ENCODE measurements around the gene C19orf33.

The C19orf33 gene

DNA sequence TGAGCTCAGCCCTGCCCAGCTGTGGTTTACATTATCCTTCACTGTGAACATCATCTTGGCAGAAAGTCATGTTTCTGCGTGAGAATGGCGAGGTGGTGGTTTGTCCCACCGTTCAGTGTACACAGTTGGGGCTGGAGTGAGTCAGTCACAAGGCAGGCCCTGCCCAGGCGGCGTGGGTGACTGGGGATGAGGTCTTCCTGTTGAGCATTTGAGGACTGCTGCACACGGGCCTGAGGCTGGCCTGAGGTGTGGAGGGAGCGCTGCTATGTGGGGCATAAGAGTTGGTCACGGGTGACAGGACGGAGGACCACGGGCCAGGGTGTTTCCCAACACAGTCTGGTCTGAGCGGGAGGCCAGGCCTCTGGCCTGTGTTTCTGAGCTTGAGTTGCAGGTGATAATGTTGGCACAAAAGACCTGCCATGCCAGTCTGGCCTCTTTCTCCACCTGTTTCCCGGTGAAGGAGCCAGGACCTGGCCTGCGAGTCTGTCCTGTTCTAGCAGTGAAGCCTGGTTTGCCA, 13.4 kb upstream of the C19orf33 start:
- TF ChIP-seq, protein P1, sequence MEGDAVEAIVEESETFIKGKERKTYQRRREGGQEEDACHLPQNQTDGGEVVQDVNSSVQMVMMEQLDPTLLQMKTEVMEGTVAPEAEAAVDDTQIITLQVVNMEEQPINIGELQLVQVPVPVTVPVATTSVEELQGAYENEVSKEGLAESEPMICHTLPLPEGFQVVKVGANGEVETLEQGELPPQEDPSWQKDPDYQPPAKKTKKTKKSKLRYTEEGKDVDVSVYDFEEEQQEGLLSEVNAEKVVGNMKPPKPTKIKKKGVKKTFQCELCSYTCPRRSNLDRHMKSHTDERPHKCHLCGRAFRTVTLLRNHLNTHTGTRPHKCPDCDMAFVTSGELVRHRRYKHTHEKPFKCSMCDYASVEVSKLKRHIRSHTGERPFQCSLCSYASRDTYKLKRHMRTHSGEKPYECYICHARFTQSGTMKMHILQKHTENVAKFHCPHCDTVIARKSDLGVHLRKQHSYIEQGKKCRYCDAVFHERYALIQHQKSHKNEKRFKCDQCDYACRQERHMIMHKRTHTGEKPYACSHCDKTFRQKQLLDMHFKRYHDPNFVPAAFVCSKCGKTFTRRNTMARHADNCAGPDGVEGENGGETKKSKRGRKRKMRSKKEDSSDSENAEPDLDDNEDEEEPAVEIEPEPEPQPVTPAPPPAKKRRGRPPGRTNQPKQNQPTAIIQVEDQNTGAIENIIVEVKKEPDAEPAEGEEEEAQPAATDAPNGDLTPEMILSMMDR (IDR thresholded peaks at IDR 0.05; ENCODE audit: extremely low read depth, missing control alignments), result no peak
- DNase-seq (ENCODE audit: low spot score), result no peak

DNA sequence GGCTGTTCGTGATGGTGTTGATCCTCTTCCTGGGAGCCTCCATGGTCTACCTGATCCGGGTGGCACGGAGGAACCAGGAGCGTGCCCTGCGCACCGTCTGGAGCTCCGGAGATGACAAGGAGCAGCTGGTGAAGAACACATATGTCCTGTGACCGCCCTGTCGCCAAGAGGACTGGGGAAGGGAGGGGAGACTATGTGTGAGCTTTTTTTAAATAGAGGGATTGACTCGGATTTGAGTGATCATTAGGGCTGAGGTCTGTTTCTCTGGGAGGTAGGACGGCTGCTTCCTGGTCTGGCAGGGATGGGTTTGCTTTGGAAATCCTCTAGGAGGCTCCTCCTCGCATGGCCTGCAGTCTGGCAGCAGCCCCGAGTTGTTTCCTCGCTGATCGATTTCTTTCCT, 12.2 kb upstream of the C19orf33 start:
- TF ChIP-seq, protein P1 (IDR thresholded peaks at IDR 0.05; ENCODE audit: extremely low read depth, missing control alignments), result no peak
- DNase-seq (ENCODE audit: low spot score), result no peak

DNA sequence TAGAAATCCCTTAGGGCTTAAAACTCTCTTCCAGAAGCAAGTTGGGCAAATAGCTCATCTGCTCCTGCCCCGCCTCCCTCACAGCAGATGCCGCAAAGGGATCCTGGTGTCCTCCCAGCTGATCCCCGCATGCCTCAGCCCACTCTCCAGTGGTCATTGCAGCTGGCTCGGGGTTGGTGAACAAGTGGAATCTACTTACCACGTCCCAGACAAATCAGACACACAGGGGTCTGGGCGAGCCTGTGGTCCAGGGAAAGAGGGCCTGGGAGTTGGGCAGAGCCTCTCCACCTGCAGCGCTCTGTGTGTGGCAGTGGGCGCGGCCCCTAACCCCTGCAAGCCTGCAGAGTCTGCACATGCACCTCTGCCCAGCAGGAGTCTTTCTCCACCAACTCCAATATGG, 10.8 kb upstream of the C19orf33 start:
- no peak for DNase-seq (ENCODE audit: low spot score)
- TF ChIP-seq, protein P1 (IDR thresholded peaks at IDR 0.05; ENCODE audit: extremely low read depth, missing control alignments), result no peak

DNA sequence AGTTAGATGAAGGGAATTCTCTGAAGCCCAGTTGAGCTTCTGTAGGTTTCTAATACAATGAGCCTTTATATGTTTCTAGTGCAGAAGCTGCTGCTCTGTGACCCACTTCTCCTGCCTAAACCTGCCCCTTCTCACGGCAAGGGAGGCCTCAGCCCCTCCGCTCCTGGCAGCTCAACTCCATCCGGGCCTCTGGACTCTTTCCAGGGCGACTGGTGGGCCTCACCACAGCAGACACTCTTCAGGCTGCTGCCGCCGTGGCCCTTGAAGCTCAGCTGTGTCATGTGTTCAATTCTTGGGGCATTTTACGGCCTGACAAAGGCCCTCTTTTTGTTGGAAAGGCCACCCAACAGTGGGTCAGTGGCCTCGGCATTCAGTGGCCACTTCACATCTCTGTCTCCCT, 10.0 kb upstream of the C19orf33 start:
- TF ChIP-seq, protein P1 (IDR thresholded peaks at IDR 0.05; ENCODE audit: extremely low read depth, missing control alignments), result no peak
- DNase-seq (ENCODE audit: low spot score), result no peak

DNA sequence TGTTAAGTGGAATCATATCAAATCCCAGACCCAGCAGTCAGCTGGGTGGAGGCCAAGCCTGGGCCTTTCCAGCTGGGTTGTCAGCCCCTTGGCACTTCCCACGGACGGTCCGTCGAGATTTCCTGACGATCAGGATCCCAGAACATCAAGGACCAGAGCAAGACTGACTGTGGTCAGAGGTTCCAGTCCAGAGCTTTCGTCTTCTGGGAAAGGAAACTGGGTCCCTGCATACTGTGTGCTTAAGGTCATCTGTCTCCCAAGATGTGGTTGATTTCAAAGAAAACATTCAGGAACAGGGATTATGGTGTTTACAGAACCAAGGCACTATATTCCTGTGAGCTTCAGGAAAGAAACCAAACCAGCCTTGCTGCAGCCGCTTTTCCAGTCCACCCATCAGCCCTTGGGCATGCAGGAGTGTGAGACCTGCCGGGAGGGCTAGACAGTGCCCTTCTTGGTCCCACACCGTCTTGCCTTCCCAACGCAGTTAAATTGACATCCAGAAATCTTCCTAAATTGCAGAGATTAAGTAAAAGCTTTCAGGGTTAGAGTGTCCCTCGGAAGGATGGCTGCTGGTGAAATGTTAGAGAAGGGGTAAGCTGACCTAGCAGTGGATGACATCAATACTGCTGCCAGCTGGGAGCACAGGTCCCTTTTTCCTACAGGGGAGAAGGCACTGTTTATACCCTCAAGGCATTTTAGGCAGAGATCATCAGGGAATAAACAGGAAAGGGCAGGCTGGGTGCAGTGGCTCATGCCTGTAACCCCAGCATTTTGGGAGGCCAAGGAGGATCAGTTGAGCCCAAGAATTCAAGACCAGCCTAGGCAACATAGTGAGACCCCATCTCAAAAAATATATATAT, 5.0 kb upstream of the C19orf33 start:
- TF ChIP-seq, protein P1 (IDR thresholded peaks at IDR 0.05; ENCODE audit: extremely low read depth, missing control alignments), result no peak
- no peak for DNase-seq (ENCODE audit: low spot score)

DNA sequence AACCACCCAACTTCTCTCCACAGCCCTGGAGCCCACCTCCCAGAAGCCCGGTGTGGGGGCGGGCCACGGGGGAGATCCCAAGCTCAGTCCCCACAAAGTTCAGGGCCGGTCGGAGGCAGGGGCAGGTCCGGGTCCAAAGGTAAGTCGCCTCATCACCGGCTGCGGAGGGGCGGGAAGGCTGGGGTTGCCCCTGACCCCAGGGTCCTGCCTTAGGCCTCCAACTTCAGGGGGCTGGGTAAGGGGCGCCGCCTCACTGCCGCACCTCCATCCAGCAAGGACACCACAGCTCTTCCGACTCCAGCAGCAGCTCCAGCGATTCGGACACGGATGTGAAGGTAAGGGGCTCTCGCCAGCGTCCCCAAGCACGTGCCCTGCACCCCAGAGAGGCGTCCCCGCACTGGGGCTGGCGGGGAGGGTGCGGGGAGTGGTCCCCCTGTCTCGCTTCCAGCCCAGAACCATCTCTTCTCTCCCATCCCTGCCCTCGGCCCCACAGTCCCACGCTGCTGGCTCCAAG, 358 bp downstream of the C19orf33 start:
- DNase-seq (ENCODE audit: low spot score), result no peak
- TF ChIP-seq, protein P1 (IDR thresholded peaks at IDR 0.05; ENCODE audit: extremely low read depth, missing control alignments), result no peak

DNA sequence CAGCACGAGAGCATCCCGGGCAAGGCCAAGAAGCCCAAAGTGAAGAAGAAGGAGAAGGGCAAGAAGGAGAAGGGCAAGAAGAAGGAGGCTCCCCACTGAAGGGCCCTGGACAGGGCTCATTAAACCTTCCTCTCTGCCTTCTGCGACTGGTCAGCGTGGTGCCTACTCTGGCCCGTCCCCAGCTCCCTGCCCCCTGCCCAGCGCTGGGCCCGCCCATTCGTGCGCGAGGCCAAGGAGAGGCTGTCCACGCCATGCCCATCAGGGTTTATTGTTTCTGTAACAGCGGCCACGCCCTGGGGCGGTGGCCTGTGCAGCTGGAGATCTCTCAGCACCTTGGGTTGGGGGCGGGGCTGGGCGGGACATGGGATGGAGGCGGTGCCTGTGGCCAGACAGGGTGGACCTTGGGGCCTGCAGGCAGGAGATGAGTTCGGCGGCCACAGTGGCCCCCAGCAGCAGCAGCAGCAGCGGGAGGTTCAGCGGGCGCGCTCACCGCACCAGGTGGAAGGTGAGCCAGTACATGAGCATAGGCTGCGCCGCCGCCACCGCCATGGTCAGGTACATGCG, 897 bp downstream of the C19orf33 start:
- TF ChIP-seq, protein P1 (IDR thresholded peaks at IDR 0.05; ENCODE audit: extremely low read depth, missing control alignments), result no peak
- no peak for DNase-seq (ENCODE audit: low spot score)
